NB4 (cell line): ENCODE measurements around the gene CPA3.

Experiments
- MAX ChIP-seq: IDR thresholded peaks from 2 replicates; pipeline ENCODE4 v1.6.1; 2011; ENCODE audit warnings: low read depth, low read length
- MYC ChIP-seq: IDR thresholded peaks from 2 replicates; pipeline ENCODE4 v1.6.1; 2011; ENCODE audit warnings: low read depth, low read length
- POLR2A ChIP-seq: IDR thresholded peaks from 2 replicates; pipeline ENCODE4 v1.6.1; 2011; ENCODE audit warnings: mild to moderate bottlenecking; ENCODE audit not compliant: insufficient read length; ENCODE audit errors: extremely low read depth
- TF ChIP-seq, protein P1 (sequence below): IDR thresholded peaks from one replicate; pipeline ENCODE4 v1.5.1; 2012; ENCODE audit warnings: low read depth, low read length

- TF ChIP-seq, protein P1, sequence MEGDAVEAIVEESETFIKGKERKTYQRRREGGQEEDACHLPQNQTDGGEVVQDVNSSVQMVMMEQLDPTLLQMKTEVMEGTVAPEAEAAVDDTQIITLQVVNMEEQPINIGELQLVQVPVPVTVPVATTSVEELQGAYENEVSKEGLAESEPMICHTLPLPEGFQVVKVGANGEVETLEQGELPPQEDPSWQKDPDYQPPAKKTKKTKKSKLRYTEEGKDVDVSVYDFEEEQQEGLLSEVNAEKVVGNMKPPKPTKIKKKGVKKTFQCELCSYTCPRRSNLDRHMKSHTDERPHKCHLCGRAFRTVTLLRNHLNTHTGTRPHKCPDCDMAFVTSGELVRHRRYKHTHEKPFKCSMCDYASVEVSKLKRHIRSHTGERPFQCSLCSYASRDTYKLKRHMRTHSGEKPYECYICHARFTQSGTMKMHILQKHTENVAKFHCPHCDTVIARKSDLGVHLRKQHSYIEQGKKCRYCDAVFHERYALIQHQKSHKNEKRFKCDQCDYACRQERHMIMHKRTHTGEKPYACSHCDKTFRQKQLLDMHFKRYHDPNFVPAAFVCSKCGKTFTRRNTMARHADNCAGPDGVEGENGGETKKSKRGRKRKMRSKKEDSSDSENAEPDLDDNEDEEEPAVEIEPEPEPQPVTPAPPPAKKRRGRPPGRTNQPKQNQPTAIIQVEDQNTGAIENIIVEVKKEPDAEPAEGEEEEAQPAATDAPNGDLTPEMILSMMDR, result no peak
- TF ChIP-seq POLR2A (no peak), MAX (no peak), MYC (no peak)
These were observed 65.7 kb downstream of the CPA3 start for GRCh38 chr3:148930752-148931151.
